HepG2 (cell line): ENCODE data around the gene NR2F6. TPM values are rescaled to one million over a fixed set of nuclear protein-coding genes. Genes with fewer than 3 reads are reported as not detected.

Experiments used
- polyA plus RNA-seq, 8 experiments: library from polyadenylated mRNA; depleted of rRNA in 3 of 8; stranded (reverse) in 7 of 8; unstranded in 1 of 8; fragments of >200 nt; fragmentation: Illumina TruSeq in 4 of 8; extraction: Trizol in 4 of 8; gene quantifications; 2 replicates each; pipeline versions ENCODE4 v1.2.1 to v1.2.3, GENCODE V29; 2011 to 2016; ENCODE audit warnings: low read depth in 4 of 8, missing spikeins in 1 of 8, mixed read lengths in 1 of 8; ENCODE audit not compliant: insufficient read depth in 1 of 8
- total RNA-seq, 5 experiments: library from RNA; depleted of rRNA; stranded (reverse); fragments of >200 nt; fragmentation: Illumina TruSeq; extraction: Trizol; gene quantifications; 2 replicates each; pipeline ENCODE4 v1.2.3, GENCODE V29; 2016; ENCODE audit warnings: low read depth in 1 of 5
- TF ChIP-seq, protein P1 (sequence below): sonication (generic); formaldehyde crosslinking; IDR thresholded peaks from 2 replicates; pipeline ENCODE4 v1.4.0; 2020; ENCODE audit warnings: mild to moderate bottlenecking, missing genetic modification reagents, borderline replicate concordance
- TF ChIP-seq, protein P2 (sequence below): sonication (generic); formaldehyde crosslinking; IDR thresholded peaks from 2 replicates; pipeline ENCODE4 v1.4.0; 2020; ENCODE audit warnings: missing genetic modification reagents, borderline replicate concordance

NR2F6 gene
- total and polyA plus RNA-seq, 2 of the 13 experiments (the other 11 are each of a cell fraction or from before 2014, with no cell fraction given) = 30.9 to 72.4 TPM

DNA sequence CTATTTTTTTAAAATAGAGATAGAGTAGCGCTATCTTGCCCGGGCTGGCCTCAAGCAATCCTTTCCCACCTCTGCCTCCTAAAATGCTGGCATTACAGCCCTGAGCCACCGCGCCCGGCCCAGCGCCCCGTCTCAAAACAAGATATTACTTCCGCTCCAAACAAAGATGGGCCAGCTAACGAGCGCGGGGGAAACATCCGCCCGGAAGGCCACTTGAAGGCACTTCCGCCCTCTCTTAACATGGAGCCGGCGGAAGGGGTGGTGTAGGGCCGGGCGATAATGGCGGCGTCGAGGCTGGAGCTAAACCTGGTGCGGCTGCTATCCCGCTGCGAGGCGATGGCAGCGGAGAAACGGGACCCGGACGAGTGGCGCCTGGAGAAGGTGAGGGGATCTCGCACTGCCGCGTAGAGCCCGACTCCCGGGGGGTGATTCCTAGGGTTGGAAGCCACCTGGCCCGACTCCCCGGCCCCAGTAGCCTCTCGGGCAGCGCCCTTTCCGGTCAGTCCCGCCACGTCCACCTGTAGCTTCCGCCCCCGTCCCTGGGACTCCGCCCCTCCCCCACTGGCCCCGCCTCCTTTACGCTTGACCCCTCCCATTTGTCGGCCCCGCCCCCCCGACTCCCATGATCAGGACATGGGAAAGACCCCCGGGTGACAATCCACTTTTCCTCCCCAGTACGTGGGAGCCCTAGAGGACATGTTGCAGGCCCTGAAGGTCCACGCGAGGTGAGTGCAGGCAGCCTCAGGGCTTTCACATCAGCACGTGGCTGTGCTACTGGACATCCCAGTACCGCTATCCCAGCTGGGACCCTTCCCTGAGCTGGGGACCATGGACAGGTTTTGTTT is 30.4 kb downstream of the NR2F6 start, which contains the start of gene USE1 (continued):
- TF ChIP-seq, protein P1, sequence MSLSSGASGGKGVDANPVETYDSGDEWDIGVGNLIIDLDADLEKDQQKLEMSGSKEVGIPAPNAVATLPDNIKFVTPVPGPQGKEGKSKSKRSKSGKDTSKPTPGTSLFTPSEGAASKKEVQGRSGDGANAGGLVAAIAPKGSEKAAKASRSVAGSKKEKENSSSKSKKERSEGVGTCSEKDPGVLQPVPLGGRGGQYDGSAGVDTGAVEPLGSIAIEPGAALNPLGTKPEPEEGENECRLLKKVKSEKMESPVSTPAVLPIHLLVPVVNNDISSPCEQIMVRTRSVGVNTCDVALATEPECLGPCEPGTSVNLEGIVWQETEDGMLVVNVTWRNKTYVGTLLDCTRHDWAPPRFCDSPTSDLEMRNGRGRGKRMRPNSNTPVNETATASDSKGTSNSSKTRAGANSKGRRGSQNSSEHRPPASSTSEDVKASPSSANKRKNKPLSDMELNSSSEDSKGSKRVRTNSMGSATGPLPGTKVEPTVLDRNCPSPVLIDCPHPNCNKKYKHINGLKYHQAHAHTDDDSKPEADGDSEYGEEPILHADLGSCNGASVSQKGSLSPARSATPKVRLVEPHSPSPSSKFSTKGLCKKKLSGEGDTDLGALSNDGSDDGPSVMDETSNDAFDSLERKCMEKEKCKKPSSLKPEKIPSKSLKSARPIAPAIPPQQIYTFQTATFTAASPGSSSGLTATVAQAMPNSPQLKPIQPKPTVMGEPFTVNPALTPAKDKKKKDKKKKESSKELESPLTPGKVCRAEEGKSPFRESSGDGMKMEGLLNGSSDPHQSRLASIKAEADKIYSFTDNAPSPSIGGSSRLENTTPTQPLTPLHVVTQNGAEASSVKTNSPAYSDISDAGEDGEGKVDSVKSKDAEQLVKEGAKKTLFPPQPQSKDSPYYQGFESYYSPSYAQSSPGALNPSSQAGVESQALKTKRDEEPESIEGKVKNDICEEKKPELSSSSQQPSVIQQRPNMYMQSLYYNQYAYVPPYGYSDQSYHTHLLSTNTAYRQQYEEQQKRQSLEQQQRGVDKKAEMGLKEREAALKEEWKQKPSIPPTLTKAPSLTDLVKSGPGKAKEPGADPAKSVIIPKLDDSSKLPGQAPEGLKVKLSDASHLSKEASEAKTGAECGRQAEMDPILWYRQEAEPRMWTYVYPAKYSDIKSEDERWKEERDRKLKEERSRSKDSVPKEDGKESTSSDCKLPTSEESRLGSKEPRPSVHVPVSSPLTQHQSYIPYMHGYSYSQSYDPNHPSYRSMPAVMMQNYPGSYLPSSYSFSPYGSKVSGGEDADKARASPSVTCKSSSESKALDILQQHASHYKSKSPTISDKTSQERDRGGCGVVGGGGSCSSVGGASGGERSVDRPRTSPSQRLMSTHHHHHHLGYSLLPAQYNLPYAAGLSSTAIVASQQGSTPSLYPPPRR (CRISPR knock-in tag) = no peak; the same call in 1 of the 2 replicates
- TF ChIP-seq, protein P2, sequence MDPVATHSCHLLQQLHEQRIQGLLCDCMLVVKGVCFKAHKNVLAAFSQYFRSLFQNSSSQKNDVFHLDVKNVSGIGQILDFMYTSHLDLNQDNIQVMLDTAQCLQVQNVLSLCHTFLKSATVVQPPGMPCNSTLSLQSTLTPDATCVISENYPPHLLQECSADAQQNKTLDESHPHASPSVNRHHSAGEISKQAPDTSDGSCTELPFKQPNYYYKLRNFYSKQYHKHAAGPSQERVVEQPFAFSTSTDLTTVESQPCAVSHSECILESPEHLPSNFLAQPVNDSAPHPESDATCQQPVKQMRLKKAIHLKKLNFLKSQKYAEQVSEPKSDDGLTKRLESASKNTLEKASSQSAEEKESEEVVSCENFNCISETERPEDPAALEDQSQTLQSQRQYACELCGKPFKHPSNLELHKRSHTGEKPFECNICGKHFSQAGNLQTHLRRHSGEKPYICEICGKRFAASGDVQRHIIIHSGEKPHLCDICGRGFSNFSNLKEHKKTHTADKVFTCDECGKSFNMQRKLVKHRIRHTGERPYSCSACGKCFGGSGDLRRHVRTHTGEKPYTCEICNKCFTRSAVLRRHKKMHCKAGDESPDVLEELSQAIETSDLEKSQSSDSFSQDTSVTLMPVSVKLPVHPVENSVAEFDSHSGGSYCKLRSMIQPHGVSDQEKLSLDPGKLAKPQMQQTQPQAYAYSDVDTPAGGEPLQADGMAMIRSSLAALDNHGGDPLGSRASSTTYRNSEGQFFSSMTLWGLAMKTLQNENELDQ (CRISPR knock-in tag) = peak; percentile 11; the same call in 1 of the 2 replicates
